BJ (cell line): ENCODE measurements around the gene S100A7. TPM values are rescaled to one million over a fixed set of nuclear protein-coding genes. Genes with fewer than 3 reads are reported as not detected.
"Not testable (repeated sequence)": the region's sequence is repeated elsewhere in the genome, so short reads cannot be mapped to it uniquely, and the experiment has no call there.

ENCODE experiments used
- CTCF ChIA-PET: fragments of 350-600 bp; formaldehyde crosslinking; extraction: SDS; loops from one replicate; lab custom pipeline; 2021; ENCODE audit warnings: antibody characterized with exemption, inconsistent platforms; lab: Yijun Ruan, JAX
- POLR2A ChIA-PET: fragments of 300-600 bp; sonication (Branson Sonifier 250); formaldehyde crosslinking; extraction: SDS; loops from one replicate; lab custom pipeline; 2021; ENCODE audit warnings: antibody characterized with exemption; lab: Charles Lee
- DNase-seq: peaks from one replicate; pipeline ENCODE4 v3.0.0-alpha.2; 2011; ENCODE audit warnings: low read depth
- H3K27me3 ChIP-seq: 2 replicates; pipeline ENCODE4 v1.6.0; 2011; ENCODE audit warnings: low read length; ENCODE audit not compliant: control insufficient read depth, insufficient read depth
- H3K36me3 ChIP-seq: 2 replicates; pipeline ENCODE4 v1.5.1; 2011; ENCODE audit warnings: low read length; ENCODE audit not compliant: control insufficient read depth, insufficient read depth
- H3K4me3 ChIP-seq: 2 replicates; pipeline ENCODE4 v1.5.1; 2011; ENCODE audit warnings: low read depth, mild to moderate bottlenecking, control low read depth, low read length
- polyA plus RNA-seq: library from polyadenylated mRNA; depleted of rRNA; stranded (reverse); fragments of >200 nt; gene quantifications from 2 replicates; pipeline ENCODE4 v1.2.3, GENCODE V29; 2011; rRNA removed
- TF ChIP-seq, protein P1 (sequence below): IDR thresholded peaks from 2 replicates; pipeline ENCODE4 v1.5.1; 2011; ENCODE audit warnings: low read depth, mild to moderate bottlenecking, control low read depth, inconsistent platforms, low read length, moderate library complexity; ENCODE audit not compliant: insufficient read depth

S100A7 gene
- polyA plus RNA-seq, 1 experiment = not detected

DNA sequence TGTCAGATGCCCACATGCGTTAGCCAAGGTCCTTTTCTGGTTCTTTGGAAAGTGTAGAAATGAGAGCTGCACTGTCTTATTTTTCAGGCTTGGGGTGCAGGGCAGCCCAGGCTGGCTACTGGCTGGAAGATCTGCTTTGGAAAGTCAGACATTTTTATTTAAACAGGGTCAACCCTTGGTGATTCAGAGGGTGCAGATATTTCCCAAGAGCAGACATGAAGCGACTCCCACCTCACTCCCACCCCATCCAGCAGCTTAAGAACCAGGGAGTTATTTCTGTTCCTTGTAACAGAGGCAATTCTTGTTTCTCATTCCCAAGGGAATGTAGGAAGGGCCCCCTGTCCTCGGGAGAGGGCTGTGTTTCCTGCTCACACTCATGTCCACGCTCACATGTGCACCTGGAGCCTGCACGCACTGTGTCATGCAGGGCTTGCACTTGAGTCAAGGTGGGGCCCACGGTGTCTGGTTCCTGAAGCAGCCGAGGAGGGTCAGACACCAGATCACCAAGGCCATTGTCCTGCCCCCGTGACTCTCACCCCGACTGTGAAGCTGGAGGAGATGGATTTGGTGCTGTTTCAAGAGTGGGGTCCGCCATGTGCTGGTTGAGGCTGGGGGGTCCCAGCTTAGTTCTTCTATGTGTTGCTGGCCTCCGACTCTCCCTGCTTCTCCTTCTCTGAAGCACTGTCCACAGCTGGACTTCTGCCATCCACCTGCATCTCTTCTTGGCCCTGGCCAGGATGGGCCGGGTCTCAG, 43.1 kb downstream of the S100A7 start:
- TF ChIP-seq, protein P1, sequence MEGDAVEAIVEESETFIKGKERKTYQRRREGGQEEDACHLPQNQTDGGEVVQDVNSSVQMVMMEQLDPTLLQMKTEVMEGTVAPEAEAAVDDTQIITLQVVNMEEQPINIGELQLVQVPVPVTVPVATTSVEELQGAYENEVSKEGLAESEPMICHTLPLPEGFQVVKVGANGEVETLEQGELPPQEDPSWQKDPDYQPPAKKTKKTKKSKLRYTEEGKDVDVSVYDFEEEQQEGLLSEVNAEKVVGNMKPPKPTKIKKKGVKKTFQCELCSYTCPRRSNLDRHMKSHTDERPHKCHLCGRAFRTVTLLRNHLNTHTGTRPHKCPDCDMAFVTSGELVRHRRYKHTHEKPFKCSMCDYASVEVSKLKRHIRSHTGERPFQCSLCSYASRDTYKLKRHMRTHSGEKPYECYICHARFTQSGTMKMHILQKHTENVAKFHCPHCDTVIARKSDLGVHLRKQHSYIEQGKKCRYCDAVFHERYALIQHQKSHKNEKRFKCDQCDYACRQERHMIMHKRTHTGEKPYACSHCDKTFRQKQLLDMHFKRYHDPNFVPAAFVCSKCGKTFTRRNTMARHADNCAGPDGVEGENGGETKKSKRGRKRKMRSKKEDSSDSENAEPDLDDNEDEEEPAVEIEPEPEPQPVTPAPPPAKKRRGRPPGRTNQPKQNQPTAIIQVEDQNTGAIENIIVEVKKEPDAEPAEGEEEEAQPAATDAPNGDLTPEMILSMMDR = no peak
- H3K27me3 ChIP-seq = no peaks in the 10 kb centered on the region
- H3K36me3 ChIP-seq = no peaks in the 10 kb centered on the region
- CTCF ChIA-PET = interaction anchor here (0.6 kb wide), 1 partner anchor 65 kb away, joined by 3 read pairs; no protein-coding TSS in a partner anchor
- POLR2A ChIA-PET = no interaction called here
- no peak for DNase-seq
- H3K4me3 ChIP-seq = no peak overlapping the region

DNA sequence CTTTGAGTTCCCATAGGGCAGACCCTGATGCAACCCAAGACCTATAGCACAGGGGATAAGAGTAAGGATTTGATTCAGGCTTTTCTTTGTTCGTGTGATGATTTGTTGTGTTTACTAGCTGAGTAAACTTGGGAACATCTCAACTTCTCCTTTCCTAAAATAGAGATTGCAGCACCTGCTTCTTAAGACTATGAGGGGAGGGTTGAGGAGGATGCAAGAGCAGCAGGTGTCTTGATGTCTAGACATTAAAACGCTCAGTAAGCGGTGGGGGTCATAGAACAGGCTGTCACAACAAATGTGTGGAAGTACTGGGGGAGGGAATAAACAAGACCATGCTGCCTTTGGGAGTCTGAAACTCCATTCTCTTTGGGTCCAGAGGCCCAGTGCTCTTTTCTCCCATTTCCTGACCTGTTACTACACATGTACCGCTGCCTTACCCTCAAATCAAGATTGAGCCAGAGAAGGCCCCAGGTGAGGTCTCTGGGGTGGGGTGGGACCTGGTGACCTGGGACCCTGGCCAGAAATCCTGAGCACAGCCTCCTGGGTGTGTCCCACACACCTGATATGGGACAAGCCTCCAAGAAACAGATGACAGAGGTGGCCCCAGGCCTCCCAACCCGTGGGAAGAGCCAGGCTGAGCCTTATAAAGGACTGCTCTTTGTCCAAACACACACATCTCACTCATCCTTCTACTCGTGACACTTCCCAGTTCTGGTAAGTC, 44.4 kb downstream of the S100A7 start, which contains the start of gene S100A7A:
Gene S100A7A, plus strand, starts transcription at position 671 of the 721 bp plus-strand sequence. CDS start 1,563 bp downstream, outside the sequence.
- ChIA-PET POLR2A (no interaction called here), CTCF (no interaction called here)
- DNase-seq = no peak
- Histone ChIP-seq H3K4me3 (no peak within 1 kb of the TSS), H3K27me3 (no peaks in the 10 kb centered on the region), H3K36me3 (no peaks in the 10 kb centered on the region)
- TF ChIP-seq, protein P1 = no peak

DNA sequence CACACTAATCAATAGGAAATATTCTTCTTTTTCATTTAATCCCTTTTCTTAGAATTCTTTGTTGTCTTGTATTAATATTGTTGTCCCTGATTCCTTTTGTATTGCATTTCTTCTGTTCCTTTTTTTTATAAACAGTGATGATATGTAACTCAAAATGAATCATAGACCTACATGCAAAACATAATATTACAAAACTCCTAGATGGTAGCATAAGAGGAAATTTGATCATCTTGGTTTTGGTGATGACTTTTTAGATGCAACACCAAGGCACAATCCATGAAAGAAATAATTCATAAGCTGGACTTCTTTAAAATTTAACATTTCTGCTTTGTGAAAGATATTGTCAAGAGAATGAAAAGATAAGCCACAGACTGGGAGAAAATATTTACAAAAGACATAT, 46.5 kb downstream of the S100A7 start:
- CTCF ChIA-PET, DNase-seq, H3K27me3 ChIP-seq, H3K36me3 ChIP-seq, H3K4me3 ChIP-seq, POLR2A ChIA-PET: not testable (repeated sequence)

Other genes starting within 250 kb of the S100A7 start
- gene PRR9, start 243.1 kb downstream of the S100A7 start, polyA plus RNA-seq = not detected in 2 replicates
- gene LORICRIN, start 201.0 kb downstream of the S100A7 start, polyA plus RNA-seq = not detected in 2 replicates
- gene PGLYRP3, start 147.7 kb downstream of the S100A7 start, polyA plus RNA-seq = not detected in 2 replicates
- gene PGLYRP4, start 111.8 kb downstream of the S100A7 start, polyA plus RNA-seq = not detected in 2 replicates
- not detected in 2 replicates for gene S100A9, start 102.8 kb downstream of the S100A7 start, polyA plus RNA-seq
- gene S100A12, start 85.0 kb downstream of the S100A7 start, polyA plus RNA-seq = not detected in 2 replicates
- not detected in 2 replicates for gene S100A8, start 69.6 kb downstream of the S100A7 start, polyA plus RNA-seq
- gene S100A7A, start 44.1 kb downstream of the S100A7 start, polyA plus RNA-seq = not detected in 2 replicates
- 1,222 and 1,308 TPM in 2 replicates for gene S100A6, start 75.3 kb upstream of the S100A7 start, polyA plus RNA-seq
- gene S100A5, start 80.3 kb upstream of the S100A7 start, polyA plus RNA-seq = 0.28 and 0.40 TPM in 2 replicates
- gene S100A4, start 85.2 kb upstream of the S100A7 start, polyA plus RNA-seq = 529 and 797 TPM in 2 replicates
- 5.5 and 9.5 TPM in 2 replicates for gene S100A3, start 88.6 kb upstream of the S100A7 start, polyA plus RNA-seq
- 2.0 and 2.7 TPM in 2 replicates for gene S100A2, start 105.2 kb upstream of the S100A7 start, polyA plus RNA-seq
- gene S100A16, start 152.5 kb upstream of the S100A7 start, polyA plus RNA-seq = 490 and 699 TPM in 2 replicates
- gene S100A14, start 155.7 kb upstream of the S100A7 start, polyA plus RNA-seq = not detected in 2 replicates
- 310 and 313 TPM in 2 replicates for gene S100A13, start 166.9 kb upstream of the S100A7 start, polyA plus RNA-seq
- gene S100A1, start 167.8 kb upstream of the S100A7 start, polyA plus RNA-seq = 0.31 and 0.71 TPM in 2 replicates
- gene CHTOP, start 173.4 kb upstream of the S100A7 start, polyA plus RNA-seq = 36.8 and 38.4 TPM in 2 replicates
- gene SNAPIN, start 198.1 kb upstream of the S100A7 start, polyA plus RNA-seq = 50.3 and 62.4 TPM in 2 replicates
- gene ILF2, start 210.3 kb upstream of the S100A7 start, polyA plus RNA-seq = 182 and 213 TPM in 2 replicates
- gene NPR1, start 218.0 kb upstream of the S100A7 start, polyA plus RNA-seq = 0.02 TPM in 1 of 2 replicates, not detected in the other